ENCODE data around the gene HELLS.

HELLS gene

DNA sequence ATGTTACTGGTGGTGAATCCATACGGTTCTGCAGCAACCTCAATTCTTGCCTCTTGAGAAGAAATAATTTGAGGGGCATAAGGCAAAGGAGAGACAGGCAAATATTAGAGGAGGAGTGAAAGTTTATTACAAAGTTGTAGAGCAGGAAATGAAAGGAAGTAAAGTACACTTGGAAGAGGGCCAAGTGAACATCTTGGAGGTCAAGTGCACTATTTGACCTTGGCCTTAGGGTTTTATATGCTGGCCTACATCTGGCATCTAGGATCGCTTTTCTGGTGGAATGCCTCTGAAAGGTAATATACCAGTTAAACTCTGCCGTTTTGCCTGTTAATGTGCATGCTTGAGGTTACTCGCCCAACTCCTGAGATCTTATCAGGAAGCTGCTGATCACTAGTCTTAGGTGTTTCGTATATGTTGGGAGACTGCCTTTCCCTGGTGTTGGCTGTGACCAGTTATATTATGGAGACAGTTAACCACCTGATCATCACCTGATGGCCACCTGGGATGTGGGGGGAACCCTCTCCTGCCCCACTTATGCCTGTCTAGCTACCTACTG lies 71.9 kb downstream of the HELLS start:
- H3K36me3 ChIP-seq, result no peaks in the 10 kb centered on the region
- no peaks in the 10 kb centered on the region for H3K4me1 ChIP-seq
- H3K9me3 ChIP-seq, result no peaks in the 10 kb centered on the region
- no peak overlapping the region for H3K4me3 ChIP-seq (ENCODE audit: low read depth, low read length)
- TF ChIP-seq CTCF (IDR thresholded peaks at IDR 0.05; ENCODE audit: low read depth, low read length), result no peak
- no peak for DNase-seq
- no peaks in the 10 kb centered on the region for H3K27me3 ChIP-seq

DNA sequence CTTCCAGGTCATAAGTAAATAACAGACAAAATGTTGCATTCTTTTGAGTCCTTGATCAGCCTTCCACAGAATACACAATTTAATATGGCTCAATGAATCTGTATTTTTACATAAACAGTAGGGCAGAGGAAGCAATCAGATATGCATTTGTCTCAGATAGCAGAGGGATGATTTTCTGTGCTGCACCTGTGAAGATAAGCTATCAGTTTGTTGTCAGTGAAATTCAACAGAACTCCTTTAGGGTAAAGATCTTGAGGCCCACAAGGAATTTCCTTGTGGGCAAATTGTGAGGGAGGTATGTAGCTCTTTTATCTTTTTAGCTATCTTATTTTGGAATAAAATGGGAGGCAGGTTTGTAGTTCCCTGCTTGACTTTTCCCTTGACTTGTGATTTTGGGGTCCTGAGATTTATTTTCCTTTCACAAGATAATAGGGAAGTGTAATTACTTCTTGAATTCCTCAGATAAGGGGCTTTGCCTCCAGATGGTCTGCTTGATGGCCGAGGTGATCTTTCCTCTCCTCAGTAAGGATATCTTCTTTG lies 77.1 kb downstream of the HELLS start:
- TF ChIP-seq CTCF (IDR thresholded peaks at IDR 0.05; ENCODE audit: low read depth, low read length), result no peak
- Histone ChIP-seq H3K9me3 (no peaks in the 10 kb centered on the region), H3K4me1 (no peaks in the 10 kb centered on the region), H3K4me3 (ENCODE audit: low read depth, low read length) (no peak overlapping the region), H3K27me3 (no peaks in the 10 kb centered on the region), H3K36me3 (no peaks in the 10 kb centered on the region)
- DNase-seq, result no peak

DNA sequence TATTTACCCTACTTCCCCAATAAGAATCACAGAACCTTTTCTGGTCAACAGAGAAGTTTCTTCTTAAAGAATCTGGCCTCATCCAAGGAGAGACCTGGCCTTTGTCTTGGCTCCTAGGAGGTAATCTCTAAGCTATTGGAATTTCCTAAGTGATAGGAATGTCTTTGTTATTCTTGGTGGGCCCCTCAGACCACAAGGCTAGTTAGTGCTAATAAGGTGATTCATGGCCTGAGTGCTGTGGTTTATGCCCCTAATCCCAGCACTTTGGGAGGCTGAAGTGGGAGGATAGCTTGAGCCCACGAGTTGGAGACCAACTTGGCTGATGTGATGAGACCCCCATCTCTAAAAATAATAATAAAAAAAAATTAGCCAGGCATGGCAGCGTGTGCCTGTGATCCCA lies 78.0 kb downstream of the HELLS start:
- no peak for TF ChIP-seq CTCF (IDR thresholded peaks at IDR 0.05; ENCODE audit: low read depth, low read length)
- no peaks in the 10 kb centered on the region for H3K9me3 ChIP-seq
- no peak for DNase-seq
- no peaks in the 10 kb centered on the region for H3K36me3 ChIP-seq
- no peaks in the 10 kb centered on the region for H3K4me1 ChIP-seq
- no peak overlapping the region for H3K4me3 ChIP-seq (ENCODE audit: low read depth, low read length)
- H3K27me3 ChIP-seq, result no peaks in the 10 kb centered on the region

GRCh38 chr10:94626476-94626875 lies 80.9 kb downstream of the HELLS start:
- no peak for TF ChIP-seq CTCF (IDR thresholded peaks at IDR 0.05; ENCODE audit: low read depth, low read length)
- Histone ChIP-seq H3K36me3 (no peaks in the 10 kb centered on the region), H3K4me3 (ENCODE audit: low read depth, low read length) (no peak overlapping the region), H3K9me3 (no peaks in the 10 kb centered on the region), H3K27me3 (no peaks in the 10 kb centered on the region), H3K4me1 (no peaks in the 10 kb centered on the region)
- DNase-seq, result no peak

GRCh38 chr10:94627511-94627910 lies 81.9 kb downstream of the HELLS start:
- Histone ChIP-seq H3K4me3 (ENCODE audit: low read depth, low read length) (no peak overlapping the region), H3K36me3 (no peaks in the 10 kb centered on the region), H3K27me3 (no peaks in the 10 kb centered on the region), H3K4me1 (no peaks in the 10 kb centered on the region), H3K9me3 (no peaks in the 10 kb centered on the region)
- no peak for DNase-seq
- no peak for TF ChIP-seq CTCF (IDR thresholded peaks at IDR 0.05; ENCODE audit: low read depth, low read length)

GRCh38 chr10:94630017-94630688 lies 84.6 kb downstream of the HELLS start:
- peak; percentile 46 for TF ChIP-seq CTCF (IDR thresholded peaks at IDR 0.05; ENCODE audit: low read depth, low read length)
- no peak for DNase-seq
- no peak overlapping the region for H3K4me3 ChIP-seq (ENCODE audit: low read depth, low read length)
- no peaks in the 10 kb centered on the region for H3K9me3 ChIP-seq
- no peaks in the 10 kb centered on the region for H3K36me3 ChIP-seq
- no peaks in the 10 kb centered on the region for H3K27me3 ChIP-seq
- H3K4me1 ChIP-seq, result no peaks in the 10 kb centered on the region

Measured in BE2C (cell line).